Measurements from ENCODE around the gene ZFYVE28. TPM values are rescaled to one million over a fixed set of nuclear protein-coding genes. Genes with fewer than 3 reads are reported as not detected.

The ZFYVE28 gene
- total and polyA plus RNA-seq, 5 donors from 2014 or later, result 8.5 to 86.4 (median 17.6) TPM

GRCh38 chr4:2304321-2304876, 114.0 kb downstream of the ZFYVE28 start:
- H3K4me3 ChIP-seq (ENCODE audit: low read depth, low read length), result no peak overlapping the region
- Mint-ChIP-seq H3K4me1 (peaks cover 0 to 4% (median under 1%) of the 10 kb centered on the region in 4 donors), H3K4me3 (no peak overlapping the region), H3K27me3 (no peaks in the 10 kb centered on the region), H3K36me3 (peaks cover 18% of the 10 kb centered on the region), H3K27ac (no peak overlapping the region), H3K9me3 (peaks cover 0 to 12% (median 2%) of the 10 kb centered on the region in 7 donors)
- ATAC-seq (ENCODE audit: low read depth in 2 of 2), result no peak
- peaks cover 5% of the 10 kb centered on the region for H3K36me3 ChIP-seq (ENCODE audit: control insufficient read depth, insufficient read depth, low read length)
- peaks cover 0 to 2% of the 10 kb centered on the region in 2 experiments for H3K9me3 ChIP-seq (ENCODE audit: control insufficient read depth in 2 of 2, low read length in 2 of 2)
- no peaks in the 10 kb centered on the region for H3K4me1 ChIP-seq (ENCODE audit: control insufficient read depth, insufficient read depth, low read length, poor library complexity, severe bottlenecking)
- DNase-seq, result no peak
- H3K27me3 ChIP-seq (ENCODE audit: control insufficient read depth, insufficient read depth, low read length), result no peaks in the 10 kb centered on the region
- H3K27ac ChIP-seq (ENCODE audit: insufficient read depth, low read length, poor library complexity, severe bottlenecking), result no peak overlapping the region

DNA sequence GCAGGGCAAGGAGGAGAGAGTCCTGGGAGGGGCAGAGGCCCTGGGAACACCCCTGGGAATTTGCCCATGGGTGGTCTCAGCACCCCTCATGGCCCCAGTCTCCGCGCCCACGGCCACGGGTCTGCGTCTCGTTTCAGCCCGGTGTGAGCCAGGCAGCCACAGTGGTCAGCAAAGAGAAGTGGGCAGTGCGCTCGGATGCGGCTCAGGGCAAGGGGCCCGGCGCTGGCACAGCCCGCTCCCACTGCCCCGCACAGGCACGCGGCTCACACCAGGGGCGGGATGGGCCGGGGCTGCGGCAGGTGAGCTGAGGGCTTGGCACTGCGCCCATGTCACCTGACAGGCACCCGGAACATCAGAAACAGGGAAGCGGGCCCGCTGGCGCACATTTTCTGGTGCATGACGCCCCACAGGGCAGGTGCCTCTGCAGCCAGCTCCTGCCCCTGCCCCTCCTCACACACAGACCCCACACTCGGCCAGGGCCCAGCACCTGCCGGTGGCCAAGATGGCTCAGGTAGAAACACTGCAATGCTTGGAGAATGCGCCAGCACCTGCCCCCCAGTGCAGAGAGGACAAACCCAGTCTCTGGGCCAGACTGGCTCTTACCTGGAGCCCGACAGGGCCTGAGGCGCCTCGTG, 114.6 kb downstream of the ZFYVE28 start:
- Mint-ChIP-seq H3K36me3 (peaks cover 14% of the 10 kb centered on the region), H3K27me3 (no peaks in the 10 kb centered on the region), H3K4me1 (peaks cover 0 to 6% (median 4%) of the 10 kb centered on the region in 4 donors), H3K4me3 (no peak overlapping the region), H3K27ac (no peak overlapping the region), H3K9me3 (peaks cover 0 to 11% (median 1%) of the 10 kb centered on the region in 7 donors)
- Histone ChIP-seq H3K27ac (ENCODE audit: insufficient read depth, low read length, poor library complexity, severe bottlenecking) (no peak overlapping the region), H3K4me1 (ENCODE audit: control insufficient read depth, insufficient read depth, low read length, poor library complexity, severe bottlenecking) (no peaks in the 10 kb centered on the region), H3K36me3 (ENCODE audit: control insufficient read depth, insufficient read depth, low read length) (peaks cover 5% of the 10 kb centered on the region), H3K9me3 (ENCODE audit: control insufficient read depth in 2 of 2, low read length in 2 of 2) (peaks cover 0 to 2% of the 10 kb centered on the region in 2 experiments), H3K4me3 (ENCODE audit: low read depth, low read length) (no peak overlapping the region), H3K27me3 (ENCODE audit: control insufficient read depth, insufficient read depth, low read length) (no peaks in the 10 kb centered on the region)
- no peak for DNase-seq
- no peak for ATAC-seq (ENCODE audit: low read depth in 2 of 2)

- Histone ChIP-seq H3K9me3 (ENCODE audit: control insufficient read depth in 2 of 2, low read length in 2 of 2) (peaks cover 0 to 2% of the 10 kb centered on the region in 2 experiments), H3K36me3 (ENCODE audit: control insufficient read depth, insufficient read depth, low read length) (peaks cover 5% of the 10 kb centered on the region), H3K4me1 (ENCODE audit: control insufficient read depth, insufficient read depth, low read length, poor library complexity, severe bottlenecking) (no peaks in the 10 kb centered on the region), H3K27ac (ENCODE audit: insufficient read depth, low read length, poor library complexity, severe bottlenecking) (no peak overlapping the region), H3K27me3 (ENCODE audit: control insufficient read depth, insufficient read depth, low read length) (no peaks in the 10 kb centered on the region), H3K4me3 (ENCODE audit: low read depth, low read length) (no peak overlapping the region)
- Mint-ChIP-seq H3K27me3 (no peaks in the 10 kb centered on the region), H3K9me3 (peaks cover 0 to 11% (median 2%) of the 10 kb centered on the region in 7 donors), H3K4me1 (peaks cover 0 to 9% (median 5%) of the 10 kb centered on the region in 4 donors), H3K27ac (no peak overlapping the region), H3K36me3 (peaks cover 14% of the 10 kb centered on the region), H3K4me3 (no peak overlapping the region)
- no peak for DNase-seq
- no peak for ATAC-seq (ENCODE audit: low read depth in 2 of 2)
Measured at GRCh38 chr4:2303121-2303685, 115.2 kb downstream of the ZFYVE28 start.

- H3K4me1 ChIP-seq (ENCODE audit: control insufficient read depth, insufficient read depth, low read length, poor library complexity, severe bottlenecking), result no peaks in the 10 kb centered on the region
Measured at GRCh38 chr4:2302387-2303119, 115.9 kb downstream of the ZFYVE28 start.

DNA sequence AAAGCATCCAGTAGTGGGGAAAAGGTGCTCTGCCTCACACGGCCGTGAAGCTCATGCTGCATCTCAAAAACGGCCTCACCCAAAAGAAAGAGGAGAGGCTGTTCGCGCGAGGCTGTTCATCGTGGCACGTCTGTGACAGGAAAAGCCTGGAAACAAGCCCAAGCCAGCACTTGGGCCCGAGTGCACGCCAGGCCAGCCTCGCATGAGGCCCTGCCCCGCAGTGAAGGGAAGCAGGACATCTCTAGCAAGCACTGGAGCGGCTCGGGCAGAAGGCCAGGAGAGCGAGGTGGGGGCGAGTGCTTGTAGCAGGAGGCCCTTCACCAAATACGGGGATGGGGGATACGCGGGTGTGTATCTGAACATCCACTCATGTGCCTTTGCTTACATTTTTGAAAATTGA, 116.6 kb downstream of the ZFYVE28 start:
- no peak for ATAC-seq (ENCODE audit: low read depth in 2 of 2)
- no peak overlapping the region for H3K4me3 ChIP-seq (ENCODE audit: low read depth, low read length)

More at GRCh38 chr4:2302387-2303119, 115.9 kb downstream of the ZFYVE28 start:
- H3K4me3 Mint-ChIP-seq, result no peak overlapping the region
- H3K27me3 Mint-ChIP-seq, result no peaks in the 10 kb centered on the region
- Histone ChIP-seq H3K27me3 (ENCODE audit: control insufficient read depth, insufficient read depth, low read length) (no peaks in the 10 kb centered on the region), H3K4me3 (ENCODE audit: low read depth, low read length) (no peak overlapping the region), H3K27ac (ENCODE audit: insufficient read depth, low read length, poor library complexity, severe bottlenecking) (no peak overlapping the region), H3K9me3 (ENCODE audit: control insufficient read depth in 2 of 2, low read length in 2 of 2) (peaks cover 0 to 2% of the 10 kb centered on the region in 2 experiments), H3K36me3 (ENCODE audit: control insufficient read depth, insufficient read depth, low read length) (peaks cover 8% of the 10 kb centered on the region)
- H3K36me3 Mint-ChIP-seq, result peaks cover 16% of the 10 kb centered on the region
- H3K4me1 Mint-ChIP-seq, result peaks cover 0 to 9% (median 4%) of the 10 kb centered on the region in 4 donors
- DNase-seq, result no peak
- peak overlapping the region in 1 of 3 donors; percentile 38 for H3K27ac Mint-ChIP-seq
- ATAC-seq (ENCODE audit: low read depth in 2 of 2), result no peak
- H3K9me3 Mint-ChIP-seq, result peaks cover 0 to 6% (median 2%) of the 10 kb centered on the region in 7 donors

DNA sequence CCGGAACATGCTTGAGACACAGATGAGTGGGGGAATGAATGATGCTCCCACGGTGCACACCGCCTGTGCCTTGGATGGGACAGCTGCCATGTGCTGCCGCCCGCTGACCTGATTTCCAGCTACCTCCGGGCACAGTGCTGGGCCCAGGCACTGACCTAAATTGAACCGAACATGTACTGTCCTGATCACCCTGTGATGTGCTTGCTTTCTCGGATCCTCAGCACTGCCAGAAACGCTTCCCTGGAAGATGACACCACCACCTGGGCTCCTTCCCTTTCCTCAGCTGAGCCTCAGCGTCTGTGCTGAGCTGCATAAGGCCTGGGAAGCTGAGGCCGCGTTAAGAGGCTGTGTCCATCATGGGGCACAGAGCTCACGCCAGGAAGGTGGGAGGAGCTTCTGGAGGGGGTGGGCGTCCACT, 117.2 kb downstream of the ZFYVE28 start:
- Mint-ChIP-seq H3K27me3 (no peaks in the 10 kb centered on the region), H3K4me3 (no peak overlapping the region), H3K9me3 (peaks cover 0 to 2% (median 0%) of the 10 kb centered on the region in 7 donors), H3K36me3 (peaks cover 14% of the 10 kb centered on the region), H3K27ac (no peak overlapping the region), H3K4me1 (peaks cover 0 to 11% (median 6%) of the 10 kb centered on the region in 4 donors)
- Histone ChIP-seq H3K9me3 (ENCODE audit: control insufficient read depth in 2 of 2, low read length in 2 of 2) (no peaks in the 10 kb centered on the region), H3K27me3 (ENCODE audit: control insufficient read depth, insufficient read depth, low read length) (no peaks in the 10 kb centered on the region), H3K4me1 (ENCODE audit: control insufficient read depth, insufficient read depth, low read length, poor library complexity, severe bottlenecking) (peaks cover 3% of the 10 kb centered on the region), H3K36me3 (ENCODE audit: control insufficient read depth, insufficient read depth, low read length) (peaks cover 9% of the 10 kb centered on the region), H3K27ac (ENCODE audit: insufficient read depth, low read length, poor library complexity, severe bottlenecking) (no peak overlapping the region), H3K4me3 (ENCODE audit: low read depth, low read length) (no peak overlapping the region)
- ATAC-seq (ENCODE audit: low read depth in 2 of 2) (no peak), DNase-seq (no peak)

More for the DNA sequence above, 116.6 kb downstream of the ZFYVE28 start:
- Histone ChIP-seq H3K27me3 (ENCODE audit: control insufficient read depth, insufficient read depth, low read length) (no peaks in the 10 kb centered on the region), H3K27ac (ENCODE audit: insufficient read depth, low read length, poor library complexity, severe bottlenecking) (no peak overlapping the region), H3K4me1 (ENCODE audit: control insufficient read depth, insufficient read depth, low read length, poor library complexity, severe bottlenecking) (peaks cover 3% of the 10 kb centered on the region), H3K9me3 (ENCODE audit: control insufficient read depth in 2 of 2, low read length in 2 of 2) (no peaks in the 10 kb centered on the region), H3K36me3 (ENCODE audit: control insufficient read depth, insufficient read depth, low read length) (peaks cover 9% of the 10 kb centered on the region)
- Mint-ChIP-seq H3K27ac (peak overlapping the region in 1 of 3 donors; percentile 48), H3K27me3 (no peaks in the 10 kb centered on the region), H3K4me3 (no peak overlapping the region), H3K36me3 (peaks cover 18% of the 10 kb centered on the region), H3K9me3 (peaks cover 0 to 2% (median 2%) of the 10 kb centered on the region in 7 donors), H3K4me1 (peaks cover 0 to 9% (median 6%) of the 10 kb centered on the region in 4 donors)
- DNase-seq, result no peak

DNA sequence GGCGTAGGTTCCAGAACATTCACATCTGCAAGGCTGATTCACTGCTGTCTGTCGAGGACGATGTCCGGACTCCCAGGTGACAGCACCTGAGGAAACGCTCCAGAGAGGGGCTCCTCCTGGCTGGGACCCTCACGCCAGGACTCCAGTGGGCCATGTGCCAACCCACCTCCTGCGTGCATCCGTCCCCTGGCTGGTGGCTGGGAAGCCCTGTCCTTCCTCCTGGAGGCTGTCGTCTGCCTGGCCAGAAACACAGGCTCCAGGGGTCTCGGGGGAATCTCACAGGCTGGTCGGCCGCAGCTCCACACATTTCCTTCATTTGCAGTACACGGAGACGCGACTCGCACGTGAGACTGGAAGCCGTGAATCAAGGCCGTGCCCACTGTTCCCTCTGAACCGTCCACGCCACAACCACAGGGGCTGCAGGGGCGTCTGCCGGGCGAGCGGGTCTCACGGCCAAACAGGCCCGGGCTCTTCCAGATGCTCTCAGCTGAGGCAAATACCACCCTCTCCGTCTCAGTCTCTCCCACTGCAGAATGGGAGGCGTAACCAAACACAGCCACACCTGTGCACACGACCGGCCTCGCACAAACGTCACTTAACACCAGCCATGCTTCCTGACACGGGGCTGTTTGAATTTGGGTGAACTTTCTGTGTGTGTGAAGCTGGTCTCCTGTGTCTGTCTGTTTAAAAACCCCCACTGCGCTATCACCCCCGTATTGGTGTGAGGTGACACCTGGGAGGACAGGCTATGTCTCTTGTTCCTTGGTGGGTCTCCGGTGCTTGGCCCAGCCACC, 117.8 kb downstream of the ZFYVE28 start:
- no peak overlapping the region for H3K27ac ChIP-seq (ENCODE audit: insufficient read depth, low read length, poor library complexity, severe bottlenecking)
- Mint-ChIP-seq H3K27ac (peak overlapping the region in 1 of 3 donors; percentile 82), H3K9me3 (peaks cover 0 to 2% (median 0%) of the 10 kb centered on the region in 7 donors), H3K27me3 (no peaks in the 10 kb centered on the region), H3K4me1 (peaks cover 0 to 16% (median 7%) of the 10 kb centered on the region in 4 donors), H3K4me3 (no peak overlapping the region), H3K36me3 (peaks cover 14% of the 10 kb centered on the region)
- H3K9me3 ChIP-seq (ENCODE audit: control insufficient read depth in 2 of 2, low read length in 2 of 2), result no peaks in the 10 kb centered on the region
- no peak for ATAC-seq (ENCODE audit: low read depth in 2 of 2)
- H3K27me3 ChIP-seq (ENCODE audit: control insufficient read depth, insufficient read depth, low read length), result no peaks in the 10 kb centered on the region
- no peak overlapping the region for H3K4me3 ChIP-seq (ENCODE audit: low read depth, low read length)
- no peak for DNase-seq
- H3K4me1 ChIP-seq (ENCODE audit: control insufficient read depth, insufficient read depth, low read length, poor library complexity, severe bottlenecking), result peaks cover 3% of the 10 kb centered on the region
- H3K36me3 ChIP-seq (ENCODE audit: control insufficient read depth, insufficient read depth, low read length), result peaks cover 9% of the 10 kb centered on the region

All from CD4-positive, CD25-positive, alpha-beta regulatory T cell (primary cell).